GM12892 (cell line): Measurements from ENCODE around the gene EHF.

Experiments
- POLR2A ChIP-seq: IDR thresholded peaks from 2 replicates; pipeline ENCODE4 v1.6.1; 2011; ENCODE audit warnings: low read depth, low read length, control low read depth
- POLR2AphosphoS5 ChIP-seq: IDR thresholded peaks from 2 replicates; pipeline ENCODE4 v1.6.1; 2011; ENCODE audit warnings: low read depth, low read length, control low read depth

GRCh38 chr11:34604145-34604544 lies 16.7 kb upstream of the EHF start:
- no peak for TF ChIP-seq POLR2AphosphoS5
- no peak for TF ChIP-seq POLR2A
